WTC11 (cell line): ENCODE results near the gene CPPED1.

ENCODE experiments used
- AFF4 ChIP-seq: sonication (generic); formaldehyde crosslinking; IDR thresholded peaks from 2 replicates; pipeline ENCODE4 v1.8.1; 2023; ENCODE audit warnings: mild to moderate bottlenecking, missing genetic modification reagents, borderline replicate concordance
- CTCF ChIP-seq: fragments of 200-600 bp; IDR thresholded peaks from 2 replicates; pipeline ENCODE4 v1.8.0; 2022; ENCODE audit warnings: antibody characterized with exemption
- E2F5 ChIP-seq: sonication (generic); formaldehyde crosslinking; IDR thresholded peaks from 2 replicates; pipeline ENCODE4 v1.8.1; 2022; ENCODE audit warnings: mild to moderate bottlenecking, moderate library complexity, missing genetic modification reagents
- FOXJ3 ChIP-seq: sonication (generic); formaldehyde crosslinking; IDR thresholded peaks from 2 replicates; pipeline ENCODE4 v1.9.0; 2021; ENCODE audit warnings: missing genetic modification reagents, mild to moderate bottlenecking, borderline replicate concordance
- FOXK1 ChIP-seq: sonication (generic); formaldehyde crosslinking; IDR thresholded peaks from 2 replicates; pipeline ENCODE4 v1.8.0; 2022; ENCODE audit warnings: mild to moderate bottlenecking, moderate library complexity, missing genetic modification reagents
- FOXP1 ChIP-seq: sonication (generic); formaldehyde crosslinking; IDR thresholded peaks from 2 replicates; pipeline ENCODE4 v1.8.0; 2022; ENCODE audit warnings: missing genetic modification reagents, mild to moderate bottlenecking, moderate library complexity, borderline replicate concordance
- GABPB1 ChIP-seq: sonication (generic); formaldehyde crosslinking; IDR thresholded peaks from 2 replicates; pipeline ENCODE4 v1.8.1; 2023; ENCODE audit warnings: mild to moderate bottlenecking, missing genetic modification reagents
- IRF2 ChIP-seq: sonication (generic); formaldehyde crosslinking; IDR thresholded peaks from 2 replicates; pipeline ENCODE4 v1.8.0; 2022; ENCODE audit warnings: low read depth, missing genetic modification reagents, borderline replicate concordance
- NR1H2 ChIP-seq: sonication (generic); formaldehyde crosslinking; IDR thresholded peaks from 2 replicates; pipeline ENCODE4 v1.9.0; 2021; ENCODE audit warnings: mild to moderate bottlenecking, moderate library complexity, missing genetic modification reagents
- PRDM15 ChIP-seq: sonication (generic); formaldehyde crosslinking; IDR thresholded peaks from 2 replicates; pipeline ENCODE4 v1.8.0; 2022; ENCODE audit warnings: missing genetic modification reagents
- TEAD4 ChIP-seq: sonication (generic); formaldehyde crosslinking; IDR thresholded peaks from 2 replicates; pipeline ENCODE4 v1.8.0; 2022; ENCODE audit warnings: mild to moderate bottlenecking, missing genetic modification reagents
- USF2 ChIP-seq: sonication (generic); formaldehyde crosslinking; IDR thresholded peaks from 2 replicates; pipeline ENCODE4 v1.8.1; 2023; ENCODE audit warnings: mild to moderate bottlenecking, missing genetic modification reagents, moderate library complexity
- ZNF232 ChIP-seq: sonication (generic); formaldehyde crosslinking; IDR thresholded peaks from 2 replicates; pipeline ENCODE4 v1.8.0; 2022; ENCODE audit warnings: mild to moderate bottlenecking, missing genetic modification reagents
- ZNF281 ChIP-seq: sonication (generic); formaldehyde crosslinking; IDR thresholded peaks from 2 replicates; pipeline ENCODE4 v1.8.0; 2023; ENCODE audit warnings: mild to moderate bottlenecking, missing genetic modification reagents

GRCh38 chr16:12803203-12804093 lies at the start of gene CPPED1:
- peak; percentile 81; the same call in 1 of the 2 replicates for TF ChIP-seq E2F5
- no peak for TF ChIP-seq CTCF
- peak; percentile 86; the same call in 1 of the 2 replicates for TF ChIP-seq FOXP1 (CRISPR knock-in tag)
- TF ChIP-seq IRF2 = no peak
- TF ChIP-seq ZNF281 (CRISPR knock-in tag) = no peak
- no peak for TF ChIP-seq PRDM15 (CRISPR knock-in tag)
- 0 out of 2 replicates have a peak, but pooled peaks have one; percentile 59 for TF ChIP-seq ZNF232 (CRISPR knock-in tag)
- TF ChIP-seq AFF4 (CRISPR knock-in tag) = no peak
- TF ChIP-seq TEAD4 (CRISPR knock-in tag) = 0 out of 2 replicates have a peak, but pooled peaks have one; percentile 77
- peak; percentile 61 for TF ChIP-seq FOXK1 (CRISPR knock-in tag)
- no peak for TF ChIP-seq NR1H2
- TF ChIP-seq FOXJ3 (CRISPR knock-in tag) = no peak
- TF ChIP-seq USF2 (CRISPR knock-in tag) = peak; percentile 2
- TF ChIP-seq GABPB1 (CRISPR knock-in tag) = peak; percentile 86
